A549 (cell line): ENCODE measurements around the gene OSGIN1. TPM values are rescaled to one million over a fixed set of nuclear protein-coding genes. Genes with fewer than 3 reads are reported as not detected.

Experiments used
- ATAC-seq, 2 experiments: fragments of 200-7000 bp in 1 of 2; fragments of >200 bp in 1 of 2; cut with Nextera tagmentation in 1 of 2; cut with Tn5 transposase in 1 of 2; 3 replicates each; pipeline versions ENCODE4 v1.8.0 to v1.9.1; 2018 to 2020; ENCODE audit warnings: mild to moderate bottlenecking in 1 of 2, moderate library complexity in 1 of 2
- CTCF ChIA-PET: fragments of 300-600 bp; sonication (Branson Sonifier 250); formaldehyde crosslinking; extraction: SDS; loops from one replicate; lab custom pipeline; 2021; ENCODE audit warnings: antibody characterized with exemption, inconsistent platforms; lab: Yijun Ruan, JAX
- POLR2A ChIA-PET: fragments of 350-600 bp; formaldehyde crosslinking; extraction: SDS; loops from one replicate; lab custom pipeline; 2021; ENCODE audit warnings: antibody characterized with exemption, inconsistent platforms; lab: Yijun Ruan, JAX
- DNase-seq, 2 experiments: peaks; one replicate each; pipeline versions ENCODE4 v3.0.0 to v3.0.0-alpha.2; 2011 to 2016; ENCODE audit warnings: low read depth in 1 of 2, low spot score in 1 of 2
- FAIRE-seq: peaks from 2 replicates; lab custom pipeline; 2011; peaks lifted over from hg19 to GRCh38; lab: Jason Lieb, UNC
- H3K27ac ChIP-seq, 2 experiments: fragments of >200 bp; sonication (Bioruptor Twin); formaldehyde crosslinking; 3 replicates each; pipeline ENCODE4 v1.5.1; 2016 to 2017
- H3K4me1 ChIP-seq: fragments of >200 bp; sonication (Bioruptor Twin); formaldehyde crosslinking; 3 replicates; pipeline ENCODE4 v1.6.1; 2016
- H3K4me2 ChIP-seq: fragments of >200 bp; sonication (Bioruptor Twin); formaldehyde crosslinking; 3 replicates; pipeline ENCODE4 v1.6.1; 2016
- H3K4me3 ChIP-seq: fragments of >200 bp; sonication (Bioruptor Twin); formaldehyde crosslinking; 3 replicates; pipeline ENCODE4 v1.5.1; 2016
- H3K9me3 ChIP-seq: fragments of >200 bp; sonication (Bioruptor Twin); formaldehyde crosslinking; 3 replicates; pipeline ENCODE4 v1.6.1; 2016
- BHLHE40 ChIP-seq: IDR thresholded peaks from 2 replicates; pipeline ENCODE4 v1.6.1; 2012; ENCODE audit warnings: low read depth, low read length, inconsistent platforms
- CBX2 ChIP-seq: fragments of 200-600 bp; sonication (generic); IDR thresholded peaks from 2 replicates; pipeline ENCODE4 v1.6.1; 2016; ENCODE audit warnings: low read depth, mild to moderate bottlenecking, borderline replicate concordance
- CEBPB ChIP-seq, 2 experiments: fragments of >200 bp in 1 of 2; sonication (Bioruptor Twin) in 1 of 2; formaldehyde crosslinking in 1 of 2; IDR thresholded peaks; 2 replicates each; pipeline ENCODE4 v1.6.1; 2012 to 2016
- FOSB ChIP-seq: fragments of 250-450 bp; sonication (Bioruptor Pico); IDR thresholded peaks from 2 replicates; pipeline ENCODE4 v1.5.0; 2020; ENCODE audit warnings: mild to moderate bottlenecking, moderate library complexity
- FOXS1 ChIP-seq: fragments of 250-450 bp; sonication (Bioruptor Pico); IDR thresholded peaks from 2 replicates; pipeline ENCODE4 v1.5.0; 2020; ENCODE audit warnings: mild to moderate bottlenecking, moderate library complexity
- KDM1A ChIP-seq: fragments of 200-600 bp; sonication (generic); IDR thresholded peaks from 2 replicates; pipeline ENCODE4 v1.6.1; 2016; ENCODE audit warnings: low read depth, mild to moderate bottlenecking
- MAZ ChIP-seq: fragments of 150-350 bp; IDR thresholded peaks from 2 replicates; pipeline ENCODE4 v1.6.1; 2014; ENCODE audit warnings: antibody characterized with exemption, low read depth, low read length, borderline replicate concordance
- MYC ChIP-seq: IDR thresholded peaks from 2 replicates; pipeline ENCODE4 v1.6.1; 2012; ENCODE audit warnings: mild to moderate bottlenecking, inconsistent platforms, low read length, improper control_type of control experiment, borderline replicate concordance
- RARB ChIP-seq: fragments of 250-450 bp; sonication (Bioruptor Pico); IDR thresholded peaks from 2 replicates; pipeline ENCODE4 v1.8.0; 2021; ENCODE audit warnings: mild to moderate bottlenecking, moderate library complexity
- RCOR1 ChIP-seq: fragments of 150-350 bp; IDR thresholded peaks from 2 replicates; pipeline ENCODE4 v1.6.1; 2014; ENCODE audit warnings: antibody characterized with exemption, low read length, low read depth
- RNF2 ChIP-seq: fragments of 200-600 bp; sonication (generic); IDR thresholded peaks from 2 replicates; pipeline ENCODE4 v1.6.1; 2016; ENCODE audit warnings: low read depth, mild to moderate bottlenecking, antibody characterized with exemption, moderate library complexity, borderline replicate concordance
- SMC3 ChIP-seq: fragments of >200 bp; sonication (Bioruptor Twin); formaldehyde crosslinking; IDR thresholded peaks from 3 replicates; pipeline ENCODE4 v1.6.1; 2018; ENCODE audit warnings: inconsistent platforms
- SREBF2 ChIP-seq: fragments of 450-650 bp; IDR thresholded peaks from 2 replicates; pipeline ENCODE4 v1.6.1; 2014; ENCODE audit warnings: mild to moderate bottlenecking, moderate library complexity
- ZFP36 ChIP-seq: fragments of 450-650 bp; IDR thresholded peaks from 2 replicates; pipeline ENCODE4 v1.6.1; 2014; ENCODE audit warnings: borderline replicate concordance; ENCODE audit not compliant: partially characterized antibody
- WGBS: methylation state at CpG from one replicate; pipeline ENCODE4 v1.1.6; 2017; ENCODE audit errors: missing lambda C conversion rate; 5-methylcytosine and 5-hydroxymethylcytosine counted together
- polyA plus RNA-seq, 4 experiments: library from polyadenylated mRNA; depleted of rRNA in 3 of 4; stranded (reverse); fragments of >200 nt; fragmentation: RNase III in 1 of 4; extraction: RNeasy Plus Mini Kit Qiagen cat#74134 plus additional on column Dnase treatment in 1 of 4; gene quantifications; 2 replicates in 3 of 4; 3 replicates in 1 of 4; pipeline ENCODE4 v1.2.3, GENCODE V29; 2011 to 2017
- TF ChIP-seq, protein P1 (sequence below): fragments of 150-350 bp; IDR thresholded peaks from 2 replicates; pipeline ENCODE4 v1.6.1; 2014; ENCODE audit warnings: low read depth, mild to moderate bottlenecking, low read length
- TF ChIP-seq, protein P2 (sequence below): fragments of >200 bp; sonication (Bioruptor Twin); formaldehyde crosslinking; IDR thresholded peaks from 3 replicates; pipeline ENCODE4 v1.6.1; 2016
- TF ChIP-seq, protein P3 (sequence below): fragments of >200 bp; sonication (Bioruptor Twin); formaldehyde crosslinking; IDR thresholded peaks from 3 replicates; pipeline ENCODE4 v1.5.1; 2016
- TF ChIP-seq, protein P4 (sequence below): fragments of 250-450 bp; sonication (Bioruptor Pico); IDR thresholded peaks from 2 replicates; pipeline ENCODE4 v1.5.0; 2021; ENCODE audit warnings: mild to moderate bottlenecking, moderate library complexity, borderline replicate concordance
- TF ChIP-seq, protein P5 (sequence below): fragments of 250-450 bp; sonication (Bioruptor Pico); IDR thresholded peaks from 2 replicates; pipeline ENCODE4 v1.5.0; 2020; ENCODE audit warnings: low read depth, mild to moderate bottlenecking, moderate library complexity
- TF ChIP-seq, protein P6 (sequence below): IDR thresholded peaks from 2 replicates; pipeline ENCODE4 v1.6.1; 2012; ENCODE audit warnings: low read depth, borderline replicate concordance

Gene OSGIN1
- polyA plus RNA-seq, 2 of the 4 experiments (the other 2 are of a cell fraction): 25.9 to 37.6 TPM

DNA sequence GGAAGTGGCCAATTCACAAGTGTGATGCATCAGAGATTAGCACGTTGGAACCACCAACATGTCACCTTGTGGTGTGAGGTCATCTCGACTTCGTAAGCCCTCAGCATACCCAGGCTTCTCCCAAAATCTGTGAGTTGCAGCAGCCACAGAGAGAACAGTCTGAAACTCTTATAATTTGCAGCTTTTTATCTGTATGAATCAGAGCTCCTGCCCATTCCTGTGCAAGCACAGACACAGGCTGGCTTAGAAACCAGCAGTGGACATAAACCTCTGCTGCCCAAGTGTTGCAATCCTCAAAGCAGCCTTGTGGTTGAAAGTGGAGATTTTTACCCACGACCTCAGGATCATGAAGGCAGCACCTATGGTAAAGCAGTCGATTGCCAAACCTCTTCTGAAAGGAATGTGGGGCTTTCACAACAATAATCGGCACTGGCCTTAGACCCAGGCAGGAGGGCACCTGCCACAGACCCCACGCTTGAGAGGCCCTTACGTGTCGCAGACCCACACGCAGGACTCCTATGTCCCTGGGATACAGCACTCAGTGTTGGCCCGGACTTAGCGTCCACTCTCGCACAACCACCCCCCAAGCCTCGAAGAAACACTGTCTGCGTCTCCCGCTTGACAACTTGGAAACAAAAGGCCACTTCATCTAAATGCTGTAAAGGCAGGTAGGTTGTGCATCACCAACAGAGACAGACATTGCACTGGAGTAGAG, 24.5 kb upstream of the OSGIN1 start:
- no peak for TF ChIP-seq RCOR1
- TF ChIP-seq SMC3: no peak
- TF ChIP-seq KDM1A: no peak
- TF ChIP-seq, protein P1, sequence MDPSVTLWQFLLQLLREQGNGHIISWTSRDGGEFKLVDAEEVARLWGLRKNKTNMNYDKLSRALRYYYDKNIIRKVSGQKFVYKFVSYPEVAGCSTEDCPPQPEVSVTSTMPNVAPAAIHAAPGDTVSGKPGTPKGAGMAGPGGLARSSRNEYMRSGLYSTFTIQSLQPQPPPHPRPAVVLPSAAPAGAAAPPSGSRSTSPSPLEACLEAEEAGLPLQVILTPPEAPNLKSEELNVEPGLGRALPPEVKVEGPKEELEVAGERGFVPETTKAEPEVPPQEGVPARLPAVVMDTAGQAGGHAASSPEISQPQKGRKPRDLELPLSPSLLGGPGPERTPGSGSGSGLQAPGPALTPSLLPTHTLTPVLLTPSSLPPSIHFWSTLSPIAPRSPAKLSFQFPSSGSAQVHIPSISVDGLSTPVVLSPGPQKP: no peak
- TF ChIP-seq, protein P2, sequence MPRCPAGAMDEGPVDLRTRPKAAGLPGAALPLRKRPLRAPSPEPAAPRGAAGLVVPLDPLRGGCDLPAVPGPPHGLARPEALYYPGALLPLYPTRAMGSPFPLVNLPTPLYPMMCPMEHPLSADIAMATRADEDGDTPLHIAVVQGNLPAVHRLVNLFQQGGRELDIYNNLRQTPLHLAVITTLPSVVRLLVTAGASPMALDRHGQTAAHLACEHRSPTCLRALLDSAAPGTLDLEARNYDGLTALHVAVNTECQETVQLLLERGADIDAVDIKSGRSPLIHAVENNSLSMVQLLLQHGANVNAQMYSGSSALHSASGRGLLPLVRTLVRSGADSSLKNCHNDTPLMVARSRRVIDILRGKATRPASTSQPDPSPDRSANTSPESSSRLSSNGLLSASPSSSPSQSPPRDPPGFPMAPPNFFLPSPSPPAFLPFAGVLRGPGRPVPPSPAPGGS: no peak
- TF ChIP-seq MYC: no peak
- TF ChIP-seq FOSB (CRISPR knock-in tag): no peak
- TF ChIP-seq CEBPB (IDR thresholded peaks at IDR 0.05): no peak
- TF ChIP-seq FOXS1 (CRISPR knock-in tag): no peak
- TF ChIP-seq SREBF2: no peak
- no peak for TF ChIP-seq ZFP36
- TF ChIP-seq, protein P3, sequence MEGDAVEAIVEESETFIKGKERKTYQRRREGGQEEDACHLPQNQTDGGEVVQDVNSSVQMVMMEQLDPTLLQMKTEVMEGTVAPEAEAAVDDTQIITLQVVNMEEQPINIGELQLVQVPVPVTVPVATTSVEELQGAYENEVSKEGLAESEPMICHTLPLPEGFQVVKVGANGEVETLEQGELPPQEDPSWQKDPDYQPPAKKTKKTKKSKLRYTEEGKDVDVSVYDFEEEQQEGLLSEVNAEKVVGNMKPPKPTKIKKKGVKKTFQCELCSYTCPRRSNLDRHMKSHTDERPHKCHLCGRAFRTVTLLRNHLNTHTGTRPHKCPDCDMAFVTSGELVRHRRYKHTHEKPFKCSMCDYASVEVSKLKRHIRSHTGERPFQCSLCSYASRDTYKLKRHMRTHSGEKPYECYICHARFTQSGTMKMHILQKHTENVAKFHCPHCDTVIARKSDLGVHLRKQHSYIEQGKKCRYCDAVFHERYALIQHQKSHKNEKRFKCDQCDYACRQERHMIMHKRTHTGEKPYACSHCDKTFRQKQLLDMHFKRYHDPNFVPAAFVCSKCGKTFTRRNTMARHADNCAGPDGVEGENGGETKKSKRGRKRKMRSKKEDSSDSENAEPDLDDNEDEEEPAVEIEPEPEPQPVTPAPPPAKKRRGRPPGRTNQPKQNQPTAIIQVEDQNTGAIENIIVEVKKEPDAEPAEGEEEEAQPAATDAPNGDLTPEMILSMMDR: no peak
- TF ChIP-seq RNF2: no peak
- TF ChIP-seq CBX2: no peak
- TF ChIP-seq RARB (CRISPR knock-in tag): no peak
- no peak for TF ChIP-seq MAZ
- TF ChIP-seq, protein P4, sequence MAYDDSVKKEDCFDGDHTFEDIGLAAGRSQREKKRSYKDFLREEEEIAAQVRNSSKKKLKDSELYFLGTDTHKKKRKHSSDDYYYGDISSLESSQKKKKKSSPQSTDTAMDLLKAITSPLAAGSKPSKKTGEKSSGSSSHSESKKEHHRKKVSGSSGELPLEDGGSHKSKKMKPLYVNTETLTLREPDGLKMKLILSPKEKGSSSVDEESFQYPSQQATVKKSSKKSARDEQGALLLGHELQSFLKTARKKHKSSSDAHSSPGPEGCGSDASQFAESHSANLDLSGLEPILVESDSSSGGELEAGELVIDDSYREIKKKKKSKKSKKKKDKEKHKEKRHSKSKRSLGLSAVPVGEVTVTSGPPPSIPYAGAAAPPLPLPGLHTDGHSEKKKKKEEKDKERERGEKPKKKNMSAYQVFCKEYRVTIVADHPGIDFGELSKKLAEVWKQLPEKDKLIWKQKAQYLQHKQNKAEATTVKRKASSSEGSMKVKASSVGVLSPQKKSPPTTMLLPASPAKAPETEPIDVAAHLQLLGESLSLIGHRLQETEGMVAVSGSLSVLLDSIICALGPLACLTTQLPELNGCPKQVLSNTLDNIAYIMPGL (CRISPR knock-in tag): no peak
- TF ChIP-seq, protein P5, sequence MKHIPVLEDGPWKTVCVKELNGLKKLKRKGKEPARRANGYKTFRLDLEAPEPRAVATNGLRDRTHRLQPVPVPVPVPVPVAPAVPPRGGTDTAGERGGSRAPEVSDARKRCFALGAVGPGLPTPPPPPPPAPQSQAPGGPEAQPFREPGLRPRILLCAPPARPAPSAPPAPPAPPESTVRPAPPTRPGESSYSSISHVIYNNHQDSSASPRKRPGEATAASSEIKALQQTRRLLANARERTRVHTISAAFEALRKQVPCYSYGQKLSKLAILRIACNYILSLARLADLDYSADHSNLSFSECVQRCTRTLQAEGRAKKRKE (CRISPR knock-in tag): no peak
- TF ChIP-seq, protein P6, sequence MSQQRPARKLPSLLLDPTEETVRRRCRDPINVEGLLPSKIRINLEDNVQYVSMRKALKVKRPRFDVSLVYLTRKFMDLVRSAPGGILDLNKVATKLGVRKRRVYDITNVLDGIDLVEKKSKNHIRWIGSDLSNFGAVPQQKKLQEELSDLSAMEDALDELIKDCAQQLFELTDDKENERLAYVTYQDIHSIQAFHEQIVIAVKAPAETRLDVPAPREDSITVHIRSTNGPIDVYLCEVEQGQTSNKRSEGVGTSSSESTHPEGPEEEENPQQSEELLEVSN: no peak
- TF ChIP-seq BHLHE40: no peak
- ATAC-seq: no peak
- Histone ChIP-seq H3K4me2 (no peak overlapping the region), H3K9me3 (no peaks in the 10 kb centered on the region), H3K27ac (no peak overlapping the region), H3K4me3 (no peak overlapping the region), H3K4me1 (peaks cover 6% of the 10 kb centered on the region)
- ChIA-PET CTCF (interaction anchor here (0.6 to 17.0 kb wide), 7 partner anchors 8 to 135 kb away, joined by 3 to 175 read pairs (median 18); partner anchors contain the start of gene OSGIN1), POLR2A (no interaction called here)
- 89% methylated on average over 16 of the region's 16 CpGs for whole genome bisulfite sequencing
- DNase-seq: no peak
- no peak for FAIRE-seq
